Testis (tissue), 3 donors: ENCODE results near the gene RAET1G. TPM values are rescaled to one million over a fixed set of nuclear protein-coding genes. Genes with fewer than 3 reads are reported as not detected.
"Not testable (repeated sequence)": the region's sequence is repeated elsewhere in the genome, so short reads cannot be mapped to it uniquely, and the experiment has no call there.

Experiments
- DNase-seq: peaks from one replicate; pipeline ENCODE4 v3.0.0-alpha.2; 2019
- H3K27ac ChIP-seq, 2 donors: fragments of 200-600 bp; sonication (generic); one replicate each; pipeline ENCODE4 v1.5.1; 2019
- H3K27me3 ChIP-seq: fragments of 200-600 bp; sonication (generic); one replicate; pipeline ENCODE4 v1.5.1; 2019
- H3K36me3 ChIP-seq: fragments of 200-600 bp; sonication (generic); one replicate; pipeline ENCODE4 v1.5.1; 2017; ENCODE audit warnings: low read depth; ENCODE audit errors: missing control alignments
- H3K4me1 ChIP-seq: fragments of 200-600 bp; sonication (generic); one replicate; pipeline ENCODE4 v1.5.1; 2019
- H3K4me3 ChIP-seq, 2 donors: fragments of 200-600 bp; sonication (generic); one replicate each; pipeline ENCODE4 v1.5.1; 2017 to 2019
- H3K9me3 ChIP-seq: fragments of 200-600 bp; sonication (generic); one replicate; pipeline ENCODE4 v1.5.1; 2017
- POLR2A ChIP-seq: fragments of 450-650 bp; IDR thresholded peaks from one replicate; pipeline ENCODE4 v1.6.1; 2017; ENCODE audit warnings: antibody characterized with exemption, mild to moderate bottlenecking, moderate library complexity
- WGBS, 2 donors: methylation state at CpG; one replicate each; pipeline ENCODE4 v1.1.5; 2018; 5-methylcytosine and 5-hydroxymethylcytosine counted together
- intact Hi-C: fragments of 100-400 bp; cut with DNase I; formaldehyde crosslinking; loops from one replicate; pipeline ENCODE4 v1.15.1; 2023; ENCODE audit warnings: low total_unique reads
- polyA plus RNA-seq: library from polyadenylated mRNA; stranded (reverse); fragments of 350-450 nt; fragmentation: Illumina TruSeq; extraction: RNeasy Lipid Tissue Mini Kit (QIAGEN cat#74804); gene quantifications from one replicate; pipeline ENCODE4 v1.2.3, GENCODE V29; 2014; ENCODE audit warnings: low read depth, low replicate concordance; ENCODE audit not compliant: insufficient read depth
- total RNA-seq, 2 donors: library from RNA; depleted of rRNA; stranded (reverse); fragments of >200 nt; gene quantifications; one replicate each; pipeline ENCODE4 v1.2.3, GENCODE V29; 2016
- TF ChIP-seq, protein P1 (sequence below), 3 experiments: fragments of 450-650 bp in 2 of 3; fragments of 200-600 bp in 1 of 3; sonication (generic) in 1 of 3; IDR thresholded peaks; one replicate each; pipeline ENCODE4 v1.5.1; 2016 to 2019; ENCODE audit warnings: antibody characterized with exemption in 3 of 3, mild to moderate bottlenecking in 2 of 3, moderate library complexity in 1 of 3

RAET1G gene
- total and polyA plus RNA-seq, 3 donors from 2014 or later, result 0.30 TPM; not detected in 2

DNA sequence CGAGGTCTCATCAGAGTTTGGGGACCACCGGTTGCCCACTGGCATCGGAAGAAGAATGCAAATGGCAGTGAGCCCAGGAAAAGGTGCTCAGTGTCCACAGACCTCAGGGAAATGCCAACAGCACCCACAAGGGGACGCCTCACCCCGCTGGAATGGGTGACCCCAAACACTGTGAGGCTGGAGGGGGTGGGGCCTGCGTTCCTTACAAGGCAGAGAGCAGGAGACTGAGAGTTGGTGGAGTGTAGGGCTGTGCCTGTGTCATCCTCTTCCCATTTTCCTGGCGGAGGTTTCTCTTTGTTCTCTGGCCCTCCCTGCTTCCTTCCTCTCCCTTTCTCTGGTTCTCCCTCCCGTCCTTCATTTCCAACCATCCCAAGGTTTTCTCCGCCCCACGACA lies 31.0 kb upstream of the RAET1G start:
- H3K4me1 ChIP-seq, H3K9me3 ChIP-seq, intact Hi-C loops, H3K4me3 ChIP-seq, DNase-seq, H3K36me3 ChIP-seq, H3K27me3 ChIP-seq, H3K27ac ChIP-seq: not testable (repeated sequence)
- WGBS, 2 donors, result 0 to 5% methylated on average over 4 to 7 of the region's 10 CpGs

- H3K27ac ChIP-seq, H3K27me3 ChIP-seq, DNase-seq, H3K4me3 ChIP-seq, H3K4me1 ChIP-seq, H3K9me3 ChIP-seq, intact Hi-C loops, H3K36me3 ChIP-seq: not testable (repeated sequence)
- WGBS, 2 donors, result 31 to 36% methylated on average over 2 of the region's 2 CpGs
These were observed 30.5 kb upstream of the RAET1G start for GRCh38 chr6:149953390-149953789.

GRCh38 chr6:149951626-149952025 lies 28.7 kb upstream of the RAET1G start:
- Histone ChIP-seq H3K27me3 (no peaks in the 10 kb centered on the region), H3K27ac (no peak overlapping the region), H3K4me3 (no peak overlapping the region), H3K36me3 (no peaks in the 10 kb centered on the region), H3K9me3 (no peaks in the 10 kb centered on the region), H3K4me1 (no peaks in the 10 kb centered on the region)
- no peak for DNase-seq
- TF ChIP-seq, protein P1, sequence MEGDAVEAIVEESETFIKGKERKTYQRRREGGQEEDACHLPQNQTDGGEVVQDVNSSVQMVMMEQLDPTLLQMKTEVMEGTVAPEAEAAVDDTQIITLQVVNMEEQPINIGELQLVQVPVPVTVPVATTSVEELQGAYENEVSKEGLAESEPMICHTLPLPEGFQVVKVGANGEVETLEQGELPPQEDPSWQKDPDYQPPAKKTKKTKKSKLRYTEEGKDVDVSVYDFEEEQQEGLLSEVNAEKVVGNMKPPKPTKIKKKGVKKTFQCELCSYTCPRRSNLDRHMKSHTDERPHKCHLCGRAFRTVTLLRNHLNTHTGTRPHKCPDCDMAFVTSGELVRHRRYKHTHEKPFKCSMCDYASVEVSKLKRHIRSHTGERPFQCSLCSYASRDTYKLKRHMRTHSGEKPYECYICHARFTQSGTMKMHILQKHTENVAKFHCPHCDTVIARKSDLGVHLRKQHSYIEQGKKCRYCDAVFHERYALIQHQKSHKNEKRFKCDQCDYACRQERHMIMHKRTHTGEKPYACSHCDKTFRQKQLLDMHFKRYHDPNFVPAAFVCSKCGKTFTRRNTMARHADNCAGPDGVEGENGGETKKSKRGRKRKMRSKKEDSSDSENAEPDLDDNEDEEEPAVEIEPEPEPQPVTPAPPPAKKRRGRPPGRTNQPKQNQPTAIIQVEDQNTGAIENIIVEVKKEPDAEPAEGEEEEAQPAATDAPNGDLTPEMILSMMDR (IDR thresholded peaks at IDR 0.05), result no peak
- TF ChIP-seq POLR2A, result no peak
- 65 to 68% methylated on average over 3 of the region's 3 CpGs for WGBS, 2 donors
- intact Hi-C loops, result no loop called here

GRCh38 chr6:149951096-149951495 lies 28.2 kb upstream of the RAET1G start:
- H3K27me3 ChIP-seq, result no peaks in the 10 kb centered on the region
- H3K9me3 ChIP-seq, result no peaks in the 10 kb centered on the region
- no peak overlapping the region for H3K27ac ChIP-seq
- TF ChIP-seq, protein P1 (IDR thresholded peaks at IDR 0.05), result no peak
- no peak for TF ChIP-seq POLR2A
- H3K36me3 ChIP-seq, result no peaks in the 10 kb centered on the region
- intact Hi-C loops, result no loop called here
- 70 to 83% methylated on average over 9 of the region's 9 CpGs for WGBS, 2 donors
- no peak overlapping the region for H3K4me3 ChIP-seq
- H3K4me1 ChIP-seq, result no peaks in the 10 kb centered on the region
- no peak for DNase-seq

GRCh38 chr6:149950423-149950822 lies 27.5 kb upstream of the RAET1G start:
- Histone ChIP-seq H3K36me3 (no peaks in the 10 kb centered on the region), H3K27me3 (no peaks in the 10 kb centered on the region), H3K4me1 (no peaks in the 10 kb centered on the region), H3K4me3 (no peak overlapping the region), H3K9me3 (no peaks in the 10 kb centered on the region), H3K27ac (no peak overlapping the region)
- WGBS, 2 donors, result 49 to 55% methylated on average over 8 of the region's 8 CpGs
- TF ChIP-seq POLR2A, result no peak
- TF ChIP-seq, protein P1 (IDR thresholded peaks at IDR 0.05), result no peak
- no peak for DNase-seq
- intact Hi-C loops, result no loop called here

GRCh38 chr6:149948616-149949015 lies 25.7 kb upstream of the RAET1G start:
- 81 to 82% methylated on average over 5 of the region's 5 CpGs for WGBS, 2 donors
- DNase-seq, result no peak
- Histone ChIP-seq H3K27ac (no peak overlapping the region), H3K4me3 (no peak overlapping the region), H3K4me1 (no peaks in the 10 kb centered on the region), H3K27me3 (no peaks in the 10 kb centered on the region), H3K9me3 (no peaks in the 10 kb centered on the region), H3K36me3 (no peaks in the 10 kb centered on the region)
- intact Hi-C loops, result no loop called here
- no peak for TF ChIP-seq POLR2A
- TF ChIP-seq, protein P1 (IDR thresholded peaks at IDR 0.05), result no peak
